Endothelial cell of umbilical vein (primary cell): Measurements from ENCODE around the gene MUC16.

Experiments used
- CTCF ChIP-seq, 2 donors: IDR thresholded peaks; 1 replicate in 1 of 2; 2 replicates in 1 of 2; pipeline ENCODE4 v1.5.1; 2011; ENCODE audit warnings: low read length in 2 of 2, mild to moderate bottlenecking in 2 of 2, moderate library complexity in 2 of 2, control low read depth in 1 of 2, inconsistent platforms in 1 of 2, low read depth in 1 of 2; ENCODE audit not compliant: insufficient read depth in 1 of 2; ENCODE audit errors: extremely low read depth in 1 of 2
- POLR2AphosphoS5 ChIP-seq: IDR thresholded peaks from 2 replicates; pipeline ENCODE4 v1.6.1; 2012; ENCODE audit warnings: low read depth, mild to moderate bottlenecking, control low read depth, low read length, moderate library complexity; ENCODE audit not compliant: insufficient read depth

- TF ChIP-seq POLR2AphosphoS5, result no peak
- no peak for TF ChIP-seq CTCF (IDR thresholded peaks at IDR 0.05; ENCODE audit: extremely low read depth in 1 of 2, insufficient read depth in 1 of 2, low read depth in 1 of 2, low read length in 2 of 2)
Measured at GRCh38 chr19:9010693-9011092, 484 bp upstream of the MUC16 start.
